Measurements from ENCODE around the gene ALX3.

ALX3 gene

GRCh38 chr1:110064576-110065337 lies 5.7 kb downstream of the ALX3 start:
- FAIRE-seq, result no peak

- FAIRE-seq, result no peak
Observed at GRCh38 chr1:110063781-110064180, 6.7 kb downstream of the ALX3 start.

- no peak for FAIRE-seq
Observed at GRCh38 chr1:110062612-110063011, 7.9 kb downstream of the ALX3 start.

- FAIRE-seq, result no peak
Observed at GRCh38 chr1:110061341-110061740, 9.1 kb downstream of the ALX3 start.

GRCh38 chr1:110060662-110061060 lies 9.8 kb downstream of the ALX3 start:
- no peak for FAIRE-seq

GRCh38 chr1:110060034-110060661 lies 10.3 kb downstream of the ALX3 start:
- FAIRE-seq, result no peak

- no peak for FAIRE-seq
Observed at GRCh38 chr1:110059133-110059863, 11.2 kb downstream of the ALX3 start.

GRCh38 chr1:110058591-110058990 lies 11.9 kb downstream of the ALX3 start:
- no peak for FAIRE-seq

- FAIRE-seq, result no peak
Observed at GRCh38 chr1:110057963-110058518, 12.4 kb downstream of the ALX3 start.

GRCh38 chr1:110056776-110057175 lies 13.7 kb downstream of the ALX3 start:
- FAIRE-seq, result no peak

- no peak for FAIRE-seq
Observed at GRCh38 chr1:110056285-110056683, 14.2 kb downstream of the ALX3 start.

GRCh38 chr1:110055493-110056284 lies 14.8 kb downstream of the ALX3 start:
- FAIRE-seq, result no peak

- FAIRE-seq, result no peak
Observed at GRCh38 chr1:110053552-110054428, 16.7 kb downstream of the ALX3 start.

GRCh38 chr1:110051262-110051648 lies 19.2 kb downstream of the ALX3 start:
- FAIRE-seq, result no peak

GRCh38 chr1:110050602-110051261 lies 19.7 kb downstream of the ALX3 start:
- FAIRE-seq, result no peak

GRCh38 chr1:110049801-110050601 lies 20.5 kb downstream of the ALX3 start:
- FAIRE-seq, result no peak

GRCh38 chr1:110048923-110049601 lies 21.4 kb downstream of the ALX3 start:
- FAIRE-seq, result no peak

- FAIRE-seq, result no peak
Observed at GRCh38 chr1:110048240-110048639, 22.2 kb downstream of the ALX3 start.

- no peak for FAIRE-seq
Observed at GRCh38 chr1:110047463-110047862, 23.0 kb downstream of the ALX3 start.

- FAIRE-seq, result no peak
Observed at GRCh38 chr1:110043016-110043415, 27.5 kb downstream of the ALX3 start.

Data from islet of Langerhans (tissue), 1 donor.